Measurements from ENCODE around the gene TM4SF4. TPM values are rescaled to one million over a fixed set of nuclear protein-coding genes. Genes with fewer than 3 reads are reported as not detected.

The TM4SF4 gene
- total and polyA plus RNA-seq, 2 donors (not counting 1 experiment from before 2014, with no cell fraction given) = not detected

GRCh38 chr3:149481491-149481890 lies 7.0 kb downstream of the TM4SF4 start:
- Mint-ChIP-seq H3K4me3 (no peak overlapping the region), H3K27ac (no peak overlapping the region), H3K9me3 (ENCODE audit: insufficient read depth) (no peaks in the 10 kb centered on the region), H3K4me1 (no peaks in the 10 kb centered on the region), H3K27me3 (no peaks in the 10 kb centered on the region)
- Histone ChIP-seq H2AFZ (ENCODE audit: insufficient read depth, low read depth, low read length, poor library complexity, severe bottlenecking) (no peak overlapping the region), H3K79me2 (ENCODE audit: control insufficient read depth, insufficient read depth, low read length) (no peaks in the 10 kb centered on the region), H3K27ac (ENCODE audit: low read length in 2 of 2) (no peak overlapping the region), H4K20me1 (ENCODE audit: control insufficient read depth, insufficient read depth, low read length, poor library complexity, severe bottlenecking) (no peaks in the 10 kb centered on the region), H3K36me3 (replicated peaks in 1 of 2; ENCODE audit: control extremely low read depth in 1 of 2, control insufficient read depth in 1 of 2, extremely low read depth in 1 of 2, insufficient read depth in 2 of 2, low read length in 1 of 2) (no peaks in the 10 kb centered on the region), H3K4me2 (replicated peaks; ENCODE audit: low read depth, low read length, poor library complexity, severe bottlenecking) (no peak overlapping the region), H3K4me3 (ENCODE audit: control extremely low read depth in 1 of 5, extremely low read depth in 1 of 5, insufficient read depth in 1 of 5, low read depth in 2 of 5, low read length in 4 of 5) (no peak overlapping the region), H3K9ac (ENCODE audit: low read length) (no peak overlapping the region), H3K4me1 (ENCODE audit: control insufficient read depth in 2 of 2, insufficient read depth in 2 of 2, low read length in 2 of 2) (no peaks in the 10 kb centered on the region), H3K27me3 (replicated peaks in 1 of 4; ENCODE audit: control extremely low read depth in 1 of 4, control insufficient read depth in 3 of 4, insufficient read depth in 4 of 4, low read length in 3 of 4) (no peaks in the 10 kb centered on the region), H3K9me3 (ENCODE audit: control extremely low read depth in 1 of 3, control insufficient read depth in 2 of 3, insufficient read depth in 1 of 3, low read length in 2 of 3) (no peaks in the 10 kb centered on the region)
- DNase-seq (no peak), ATAC-seq (ENCODE audit: low read depth) (no peak)
- intact Hi-C loops (cut with micrococcal nuclease) = loop anchor here (10.0 kb wide), 1 partner anchor 357 kb away; the partner anchor contains the start of gene HPS3
- ChIA-PET POLR2A (no interaction called here), CTCF (no interaction called here)
- no peak for TF ChIP-seq EZH2 (IDR thresholded peaks at IDR 0.05; ENCODE audit: borderline replicate concordance, insufficient read depth, low read depth, low read length, poor library complexity, severe bottlenecking)
- TF ChIP-seq, protein P1, sequence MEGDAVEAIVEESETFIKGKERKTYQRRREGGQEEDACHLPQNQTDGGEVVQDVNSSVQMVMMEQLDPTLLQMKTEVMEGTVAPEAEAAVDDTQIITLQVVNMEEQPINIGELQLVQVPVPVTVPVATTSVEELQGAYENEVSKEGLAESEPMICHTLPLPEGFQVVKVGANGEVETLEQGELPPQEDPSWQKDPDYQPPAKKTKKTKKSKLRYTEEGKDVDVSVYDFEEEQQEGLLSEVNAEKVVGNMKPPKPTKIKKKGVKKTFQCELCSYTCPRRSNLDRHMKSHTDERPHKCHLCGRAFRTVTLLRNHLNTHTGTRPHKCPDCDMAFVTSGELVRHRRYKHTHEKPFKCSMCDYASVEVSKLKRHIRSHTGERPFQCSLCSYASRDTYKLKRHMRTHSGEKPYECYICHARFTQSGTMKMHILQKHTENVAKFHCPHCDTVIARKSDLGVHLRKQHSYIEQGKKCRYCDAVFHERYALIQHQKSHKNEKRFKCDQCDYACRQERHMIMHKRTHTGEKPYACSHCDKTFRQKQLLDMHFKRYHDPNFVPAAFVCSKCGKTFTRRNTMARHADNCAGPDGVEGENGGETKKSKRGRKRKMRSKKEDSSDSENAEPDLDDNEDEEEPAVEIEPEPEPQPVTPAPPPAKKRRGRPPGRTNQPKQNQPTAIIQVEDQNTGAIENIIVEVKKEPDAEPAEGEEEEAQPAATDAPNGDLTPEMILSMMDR (IDR thresholded peaks at IDR 0.05) = no peak
- no CpG with 5 or more reads among the region's 2 CpGs for WGBS (ENCODE audit: insufficient coverage)

GRCh38 chr3:149486726-149487125 lies 12.2 kb downstream of the TM4SF4 start:
- 87% methylated on average over 3 of the region's 5 CpGs for WGBS (ENCODE audit: insufficient coverage)
- Mint-ChIP-seq H3K27ac (no peak overlapping the region), H3K27me3 (peaks cover 19% of the 10 kb centered on the region), H3K4me1 (no peaks in the 10 kb centered on the region), H3K4me3 (no peak overlapping the region), H3K9me3 (ENCODE audit: insufficient read depth) (no peaks in the 10 kb centered on the region)
- Histone ChIP-seq H2AFZ (ENCODE audit: insufficient read depth, low read depth, low read length, poor library complexity, severe bottlenecking) (no peak overlapping the region), H3K79me2 (ENCODE audit: control insufficient read depth, insufficient read depth, low read length) (no peaks in the 10 kb centered on the region), H3K36me3 (replicated peaks in 1 of 2; ENCODE audit: control extremely low read depth in 1 of 2, control insufficient read depth in 1 of 2, extremely low read depth in 1 of 2, insufficient read depth in 2 of 2, low read length in 1 of 2) (no peaks in the 10 kb centered on the region), H3K9ac (ENCODE audit: low read length) (no peak overlapping the region), H3K4me2 (replicated peaks; ENCODE audit: low read depth, low read length, poor library complexity, severe bottlenecking) (no peak overlapping the region), H3K27ac (ENCODE audit: low read length in 2 of 2) (no peak overlapping the region), H3K27me3 (replicated peaks in 1 of 4; ENCODE audit: control extremely low read depth in 1 of 4, control insufficient read depth in 3 of 4, insufficient read depth in 4 of 4, low read length in 3 of 4) (peaks cover 0 to 2% (median under 1%) of the 10 kb centered on the region in 4 experiments), H4K20me1 (ENCODE audit: control insufficient read depth, insufficient read depth, low read length, poor library complexity, severe bottlenecking) (no peaks in the 10 kb centered on the region), H3K4me1 (ENCODE audit: control insufficient read depth in 2 of 2, insufficient read depth in 2 of 2, low read length in 2 of 2) (no peaks in the 10 kb centered on the region), H3K9me3 (ENCODE audit: control extremely low read depth in 1 of 3, control insufficient read depth in 2 of 3, insufficient read depth in 1 of 3, low read length in 2 of 3) (peaks cover 0 to 2% (median 0%) of the 10 kb centered on the region in 3 donors), H3K4me3 (ENCODE audit: control extremely low read depth in 1 of 5, extremely low read depth in 1 of 5, insufficient read depth in 1 of 5, low read depth in 2 of 5, low read length in 4 of 5) (no peak overlapping the region)
- CTCF ChIA-PET = no interaction called here
- TF ChIP-seq EZH2 (IDR thresholded peaks at IDR 0.05; ENCODE audit: borderline replicate concordance, insufficient read depth, low read depth, low read length, poor library complexity, severe bottlenecking) = no peak
- TF ChIP-seq, protein P1 (IDR thresholded peaks at IDR 0.05) = no peak
- POLR2A ChIA-PET = no interaction called here
- ATAC-seq (ENCODE audit: low read depth) (no peak), DNase-seq (no peak)
- intact Hi-C loops (cut with micrococcal nuclease) = loop anchor here (10.0 kb wide), 1 partner anchor 362 kb away; the partner anchor contains the start of gene HPS3

All from B cell (primary cell).